ENCODE measurements around the gene CMTM2. TPM values are rescaled to one million over a fixed set of nuclear protein-coding genes. Genes with fewer than 3 reads are reported as not detected.

The CMTM2 gene
- polyA plus RNA-seq, 1 donor from 2014 or later: 0.25 TPM

DNA sequence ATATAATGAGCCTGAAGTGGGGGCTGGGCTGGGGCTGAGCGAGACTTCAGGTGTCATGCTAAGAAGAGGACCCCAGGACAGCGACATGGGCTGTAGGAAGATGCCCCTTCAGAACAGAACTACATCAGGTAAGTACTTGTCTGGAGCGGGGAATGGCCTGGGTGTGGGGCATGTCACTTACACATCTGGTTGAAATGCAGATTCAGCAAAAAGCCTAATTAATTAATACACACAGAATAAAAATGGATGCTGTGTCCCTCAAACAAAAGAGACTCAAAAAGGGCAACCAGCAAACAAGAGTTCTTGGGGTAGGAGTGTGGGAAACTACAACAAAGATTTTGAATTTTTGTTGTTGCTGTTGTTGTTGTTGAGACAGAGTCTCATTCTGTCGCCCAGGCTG is 11.8 kb downstream of the CMTM2 start:
- Histone ChIP-seq H4K20me1 (ENCODE audit: insufficient read depth) (no peaks in the 10 kb centered on the region), H3K9ac (ENCODE audit: low read length) (no peak overlapping the region), H3K9me3 (ENCODE audit: low read length) (no peaks in the 10 kb centered on the region), H3K9me2 (ENCODE audit: insufficient read depth, low read length) (no peaks in the 10 kb centered on the region), H3K27ac (ENCODE audit: low read length) (no peak overlapping the region), H3K79me2 (replicated peaks; ENCODE audit: insufficient read depth, low read length) (no peaks in the 10 kb centered on the region), H3K27me3 (ENCODE audit: insufficient read depth, low read depth, low read length) (no peaks in the 10 kb centered on the region), H3K4me2 (ENCODE audit: low read length) (no peak overlapping the region), H3F3A (ENCODE audit: insufficient read depth, low read length, poor library complexity, severe bottlenecking) (no peaks in the 10 kb centered on the region), H2AFZ (ENCODE audit: low read depth, low read length) (no peak overlapping the region), H3K36me3 (ENCODE audit: insufficient read depth, low read length) (no peaks in the 10 kb centered on the region), H3K4me3 (ENCODE audit: low read length) (no peak overlapping the region)
- TF ChIP-seq RAD21 (conservative IDR thresholded peaks at IDR 0.05) (no peak), TAF1 (IDR thresholded peaks at IDR 0.05; ENCODE audit: low read depth) (no peak), POLR2AphosphoS5 (IDR thresholded peaks at IDR 0.05) (no peak), EP300 (conservative IDR thresholded peaks at IDR 0.05; ENCODE audit: poor library complexity, severe bottlenecking) (no peak), SMC3 (conservative IDR thresholded peaks at IDR 0.05; ENCODE audit: poor library complexity) (no peak), MXI1 (conservative IDR thresholded peaks at IDR 0.05; ENCODE audit: poor library complexity, severe bottlenecking) (no peak), EZH2 (IDR thresholded peaks at IDR 0.05; ENCODE audit: borderline replicate concordance, insufficient read depth, low read length, poor library complexity, severe bottlenecking) (no peak)
- TF ChIP-seq, protein P1, sequence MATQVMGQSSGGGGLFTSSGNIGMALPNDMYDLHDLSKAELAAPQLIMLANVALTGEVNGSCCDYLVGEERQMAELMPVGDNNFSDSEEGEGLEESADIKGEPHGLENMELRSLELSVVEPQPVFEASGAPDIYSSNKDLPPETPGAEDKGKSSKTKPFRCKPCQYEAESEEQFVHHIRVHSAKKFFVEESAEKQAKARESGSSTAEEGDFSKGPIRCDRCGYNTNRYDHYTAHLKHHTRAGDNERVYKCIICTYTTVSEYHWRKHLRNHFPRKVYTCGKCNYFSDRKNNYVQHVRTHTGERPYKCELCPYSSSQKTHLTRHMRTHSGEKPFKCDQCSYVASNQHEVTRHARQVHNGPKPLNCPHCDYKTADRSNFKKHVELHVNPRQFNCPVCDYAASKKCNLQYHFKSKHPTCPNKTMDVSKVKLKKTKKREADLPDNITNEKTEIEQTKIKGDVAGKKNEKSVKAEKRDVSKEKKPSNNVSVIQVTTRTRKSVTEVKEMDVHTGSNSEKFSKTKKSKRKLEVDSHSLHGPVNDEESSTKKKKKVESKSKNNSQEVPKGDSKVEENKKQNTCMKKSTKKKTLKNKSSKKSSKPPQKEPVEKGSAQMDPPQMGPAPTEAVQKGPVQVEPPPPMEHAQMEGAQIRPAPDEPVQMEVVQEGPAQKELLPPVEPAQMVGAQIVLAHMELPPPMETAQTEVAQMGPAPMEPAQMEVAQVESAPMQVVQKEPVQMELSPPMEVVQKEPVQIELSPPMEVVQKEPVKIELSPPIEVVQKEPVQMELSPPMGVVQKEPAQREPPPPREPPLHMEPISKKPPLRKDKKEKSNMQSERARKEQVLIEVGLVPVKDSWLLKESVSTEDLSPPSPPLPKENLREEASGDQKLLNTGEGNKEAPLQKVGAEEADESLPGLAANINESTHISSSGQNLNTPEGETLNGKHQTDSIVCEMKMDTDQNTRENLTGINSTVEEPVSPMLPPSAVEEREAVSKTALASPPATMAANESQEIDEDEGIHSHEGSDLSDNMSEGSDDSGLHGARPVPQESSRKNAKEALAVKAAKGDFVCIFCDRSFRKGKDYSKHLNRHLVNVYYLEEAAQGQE (IDR thresholded peaks at IDR 0.05; ENCODE audit: borderline replicate concordance): no peak
- TF ChIP-seq, protein P2, sequence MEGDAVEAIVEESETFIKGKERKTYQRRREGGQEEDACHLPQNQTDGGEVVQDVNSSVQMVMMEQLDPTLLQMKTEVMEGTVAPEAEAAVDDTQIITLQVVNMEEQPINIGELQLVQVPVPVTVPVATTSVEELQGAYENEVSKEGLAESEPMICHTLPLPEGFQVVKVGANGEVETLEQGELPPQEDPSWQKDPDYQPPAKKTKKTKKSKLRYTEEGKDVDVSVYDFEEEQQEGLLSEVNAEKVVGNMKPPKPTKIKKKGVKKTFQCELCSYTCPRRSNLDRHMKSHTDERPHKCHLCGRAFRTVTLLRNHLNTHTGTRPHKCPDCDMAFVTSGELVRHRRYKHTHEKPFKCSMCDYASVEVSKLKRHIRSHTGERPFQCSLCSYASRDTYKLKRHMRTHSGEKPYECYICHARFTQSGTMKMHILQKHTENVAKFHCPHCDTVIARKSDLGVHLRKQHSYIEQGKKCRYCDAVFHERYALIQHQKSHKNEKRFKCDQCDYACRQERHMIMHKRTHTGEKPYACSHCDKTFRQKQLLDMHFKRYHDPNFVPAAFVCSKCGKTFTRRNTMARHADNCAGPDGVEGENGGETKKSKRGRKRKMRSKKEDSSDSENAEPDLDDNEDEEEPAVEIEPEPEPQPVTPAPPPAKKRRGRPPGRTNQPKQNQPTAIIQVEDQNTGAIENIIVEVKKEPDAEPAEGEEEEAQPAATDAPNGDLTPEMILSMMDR (IDR thresholded peaks at IDR 0.05; ENCODE audit: poor library complexity, severe bottlenecking): no peak

DNA sequence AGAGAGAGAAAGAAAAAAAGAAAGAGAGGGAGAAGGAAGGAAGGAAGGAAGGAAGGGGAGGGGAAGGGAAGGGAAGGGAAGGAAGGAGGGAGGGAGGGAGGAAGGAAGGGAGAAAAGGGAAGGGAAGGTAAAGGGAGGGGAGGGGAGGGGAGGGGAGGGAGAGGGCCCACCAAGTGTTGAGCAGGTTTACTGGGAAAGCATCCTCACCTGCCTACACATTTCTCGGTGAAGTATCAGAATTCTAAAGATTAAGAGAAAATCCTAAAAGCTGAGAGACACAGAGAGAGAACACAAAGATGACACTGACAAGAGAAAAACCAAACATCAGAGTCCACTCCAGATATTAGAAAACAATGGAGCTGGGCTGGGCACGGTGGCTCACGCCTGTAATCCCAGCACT is 13.0 kb downstream of the CMTM2 start:
- TF ChIP-seq POLR2AphosphoS5 (IDR thresholded peaks at IDR 0.05): no peak
- TF ChIP-seq, protein P2 (IDR thresholded peaks at IDR 0.05; ENCODE audit: poor library complexity, severe bottlenecking): no peak
- no peak for TF ChIP-seq EZH2 (IDR thresholded peaks at IDR 0.05; ENCODE audit: borderline replicate concordance, insufficient read depth, low read length, poor library complexity, severe bottlenecking)
- TF ChIP-seq, protein P1 (IDR thresholded peaks at IDR 0.05; ENCODE audit: borderline replicate concordance): no peak
- TF ChIP-seq MXI1 (conservative IDR thresholded peaks at IDR 0.05; ENCODE audit: poor library complexity, severe bottlenecking): no peak
- TF ChIP-seq SMC3 (conservative IDR thresholded peaks at IDR 0.05; ENCODE audit: poor library complexity): no peak
- no peak for TF ChIP-seq RAD21 (conservative IDR thresholded peaks at IDR 0.05)
- no peak for TF ChIP-seq EP300 (conservative IDR thresholded peaks at IDR 0.05; ENCODE audit: poor library complexity, severe bottlenecking)
- TF ChIP-seq TAF1 (IDR thresholded peaks at IDR 0.05; ENCODE audit: low read depth): no peak
- Histone ChIP-seq H2AFZ (ENCODE audit: low read depth, low read length) (no peak overlapping the region), H3K27ac (ENCODE audit: low read length) (no peak overlapping the region)

More for the DNA sequence above, 13.0 kb downstream of the CMTM2 start:
- Histone ChIP-seq H3K9me3 (ENCODE audit: low read length) (no peaks in the 10 kb centered on the region), H3K27me3 (ENCODE audit: insufficient read depth, low read depth, low read length) (no peaks in the 10 kb centered on the region), H3K4me3 (ENCODE audit: low read length) (no peak overlapping the region), H3K9ac (ENCODE audit: low read length) (no peak overlapping the region), H3K79me2 (replicated peaks; ENCODE audit: insufficient read depth, low read length) (no peaks in the 10 kb centered on the region), H3K9me2 (ENCODE audit: insufficient read depth, low read length) (no peaks in the 10 kb centered on the region), H3K4me2 (ENCODE audit: low read length) (no peak overlapping the region), H3F3A (ENCODE audit: insufficient read depth, low read length, poor library complexity, severe bottlenecking) (no peaks in the 10 kb centered on the region), H4K20me1 (ENCODE audit: insufficient read depth) (no peaks in the 10 kb centered on the region), H3K36me3 (ENCODE audit: insufficient read depth, low read length) (no peaks in the 10 kb centered on the region)
